ENCODE data around the gene FBXL2.

- no peak for TF ChIP-seq CTCF (IDR thresholded peaks at IDR 0.05)
- TF ChIP-seq EP300 (IDR thresholded peaks at IDR 0.05), result no peak
- no peak for TF ChIP-seq POLR2A (IDR thresholded peaks at IDR 0.05)
- TF ChIP-seq POLR2AphosphoS5 (IDR thresholded peaks at IDR 0.05), result no peak
These were observed 142.7 kb downstream of the FBXL2 start for GRCh38 chr3:33419948-33420347.
